Mucosa of rectum (tissue), 2 donors: ENCODE data around the gene NOL4L.

Experiments
- H3K27ac ChIP-seq, 2 donors: one replicate each; pipeline ENCODE4 v1.7.0; 2013; ENCODE audit warnings: inconsistent platforms in 2 of 2, low read depth in 2 of 2, low read length in 2 of 2
- H3K27me3 ChIP-seq, 2 donors: one replicate each; pipeline ENCODE4 v1.7.0; 2013; ENCODE audit warnings: low read length in 2 of 2; ENCODE audit not compliant: control insufficient read depth in 2 of 2, insufficient read depth in 2 of 2
- H3K36me3 ChIP-seq, 2 donors: one replicate each; pipeline ENCODE4 v1.7.0; 2013; ENCODE audit warnings: low read length in 2 of 2; ENCODE audit not compliant: control insufficient read depth in 2 of 2, insufficient read depth in 2 of 2
- H3K4me1 ChIP-seq, 2 donors: one replicate each; pipeline ENCODE4 v1.7.0; 2013; ENCODE audit warnings: low read length in 2 of 2, mild to moderate bottlenecking in 1 of 2; ENCODE audit not compliant: control insufficient read depth in 2 of 2, insufficient read depth in 2 of 2
- H3K4me3 ChIP-seq, 2 donors: one replicate each; pipeline ENCODE4 v1.7.0; 2013; ENCODE audit warnings: low read length in 2 of 2
- H3K9ac ChIP-seq, 2 donors: one replicate each; pipeline ENCODE4 v1.7.0; 2013; ENCODE audit warnings: low read length in 2 of 2, low read depth in 1 of 2, mild to moderate bottlenecking in 1 of 2
- H3K9me3 ChIP-seq, 2 donors: one replicate each; pipeline ENCODE4 v1.7.0; 2013; ENCODE audit warnings: low read length in 2 of 2; ENCODE audit not compliant: control insufficient read depth in 2 of 2
- donor health status: healthy.
- donor health status: Normal muscosa, but diverticular disease.

Gene NOL4L

GRCh38 chr20:32484225-32484957 is 100.7 kb downstream of the NOL4L start:
- peak overlapping the region; percentile 3 to 65 for H3K9ac ChIP-seq

GRCh38 chr20:32483351-32484224 is 101.5 kb downstream of the NOL4L start:
- Histone ChIP-seq H3K4me3 (peak overlapping the region; percentile 69 to 72), H3K27ac (peak overlapping the region; percentile 93 to 95), H3K9me3 (no peaks in the 10 kb centered on the region), H3K27me3 (no peaks in the 10 kb centered on the region), H3K4me1 (peaks cover 46 to 50% of the 10 kb centered on the region in 2 donors), H3K36me3 (no peaks in the 10 kb centered on the region), H3K9ac (peak overlapping the region; percentile 56 to 75)

More at GRCh38 chr20:32484225-32484957, 100.7 kb downstream of the NOL4L start:
- peak overlapping the region; percentile 69 to 72 for H3K4me3 ChIP-seq
- H3K36me3 ChIP-seq: no peaks in the 10 kb centered on the region
- H3K27ac ChIP-seq: peak overlapping the region; percentile 84 to 88
- no peaks in the 10 kb centered on the region for H3K9me3 ChIP-seq
- no peaks in the 10 kb centered on the region for H3K27me3 ChIP-seq
- H3K4me1 ChIP-seq: peaks cover 38 to 42% of the 10 kb centered on the region in 2 donors

- no peaks in the 10 kb centered on the region for H3K9me3 ChIP-seq
- no peaks in the 10 kb centered on the region for H3K36me3 ChIP-seq
- H3K4me1 ChIP-seq: peaks cover 56 to 59% of the 10 kb centered on the region in 2 donors
- peak overlapping the region; percentile 79 to 86 for H3K9ac ChIP-seq
- peak overlapping the region; percentile 93 to 95 for H3K27ac ChIP-seq
- H3K27me3 ChIP-seq: no peaks in the 10 kb centered on the region
- H3K4me3 ChIP-seq: peak overlapping the region; percentile 69 to 78
Measured at GRCh38 chr20:32482442-32483261, 102.5 kb downstream of the NOL4L start.

- no peaks in the 10 kb centered on the region for H3K36me3 ChIP-seq
- no peaks in the 10 kb centered on the region for H3K9me3 ChIP-seq
- peak overlapping the region; percentile 79 to 86 for H3K9ac ChIP-seq
- H3K4me3 ChIP-seq: peak overlapping the region; percentile 69 to 78
- peak overlapping the region; percentile 93 to 95 for H3K27ac ChIP-seq
- no peaks in the 10 kb centered on the region for H3K27me3 ChIP-seq
- H3K4me1 ChIP-seq: peaks cover 61 to 65% of the 10 kb centered on the region in 2 donors
Measured at GRCh38 chr20:32482143-32482441, 103.0 kb downstream of the NOL4L start.

GRCh38 chr20:32481311-32482142 is 103.6 kb downstream of the NOL4L start:
- Histone ChIP-seq H3K36me3 (no peaks in the 10 kb centered on the region), H3K9me3 (no peaks in the 10 kb centered on the region), H3K27ac (peak overlapping the region; percentile 93 to 95), H3K4me1 (peaks cover 67 to 71% of the 10 kb centered on the region in 2 donors), H3K9ac (peak overlapping the region; percentile 79 to 86), H3K4me3 (peak overlapping the region; percentile 69 to 78), H3K27me3 (no peaks in the 10 kb centered on the region)

- no peaks in the 10 kb centered on the region for H3K9me3 ChIP-seq
- H3K36me3 ChIP-seq: no peaks in the 10 kb centered on the region
- peak overlapping the region; percentile 93 to 95 for H3K27ac ChIP-seq
- no peaks in the 10 kb centered on the region for H3K27me3 ChIP-seq
- peak overlapping the region; percentile 28 to 42 for H3K4me3 ChIP-seq
- H3K4me1 ChIP-seq: peaks cover 71 to 75% of the 10 kb centered on the region in 2 donors
- H3K9ac ChIP-seq: peak overlapping the region; percentile 67 to 74
Measured at GRCh38 chr20:32480371-32481241, 104.5 kb downstream of the NOL4L start.

GRCh38 chr20:32479697-32480171 is 105.4 kb downstream of the NOL4L start:
- Histone ChIP-seq H3K9me3 (no peaks in the 10 kb centered on the region), H3K9ac (peak overlapping the region; percentile 56 to 67), H3K4me1 (peaks cover 72 to 76% of the 10 kb centered on the region in 2 donors), H3K4me3 (peak overlapping the region in 1 of 2 donors; percentile 42), H3K27me3 (no peaks in the 10 kb centered on the region), H3K36me3 (no peaks in the 10 kb centered on the region), H3K27ac (peak overlapping the region; percentile 93 to 95)

- Histone ChIP-seq H3K36me3 (no peaks in the 10 kb centered on the region), H3K27ac (peak overlapping the region; percentile 93 to 95), H3K27me3 (no peaks in the 10 kb centered on the region), H3K9me3 (no peaks in the 10 kb centered on the region), H3K4me1 (peaks cover 77 to 81% of the 10 kb centered on the region in 2 donors), H3K9ac (peak overlapping the region in 1 of 2 donors; percentile 67), H3K4me3 (no peak overlapping the region)
Measured at GRCh38 chr20:32479012-32479411, 106.1 kb downstream of the NOL4L start.
